HepG2 (cell line): ENCODE results near the gene TMEM9. TPM values are rescaled to one million over a fixed set of nuclear protein-coding genes. Genes with fewer than 3 reads are reported as not detected.

Experiments used
- ATAC-seq: fragments of 200-7000 bp; cut with Tn5 transposase; 3 replicates; pipeline ENCODE4 v1.9.1; 2020; ENCODE audit warnings: mild to moderate bottlenecking, moderate library complexity
- BruUV-seq: library from RNA; stranded (reverse); fragments of 400-500 nt; replicated peaks from 2 replicates; lab custom pipeline; 2021; lab: Mats Ljungman, UMichigan
- CTCF ChIA-PET: fragments of 300-600 bp; formaldehyde crosslinking; extraction: SDS; loops from one replicate; lab custom pipeline; 2021; ENCODE audit warnings: low total read pairs, inconsistent platforms, low intra/inter-chr PET ratio; lab: Yijun Ruan, JAX
- POLR2A ChIA-PET: fragments of 350-600 bp; sonication (Branson Sonifier 250); formaldehyde crosslinking; loops from one replicate; lab custom pipeline; 2020; ENCODE audit warnings: antibody characterized with exemption, inconsistent platforms; lab: Yijun Ruan, JAX
- DNase-seq: peaks from one replicate; pipeline ENCODE4 v3.0.0-alpha.2; 2015; ENCODE audit warnings: low spot score
- FAIRE-seq: peaks from 3 replicates; lab custom pipeline; 2011; peaks lifted over from hg19 to GRCh38; lab: Jason Lieb, UNC
- H2AFZ ChIP-seq: one replicate; pipeline ENCODE4 v1.6.1; 2011; ENCODE audit warnings: low read length, inconsistent platforms
- H3K27ac ChIP-seq: fragments of 300-600 bp; 3 replicates; pipeline ENCODE4 v1.8.0; 2011; ENCODE audit warnings: mixed run types, mild to moderate bottlenecking, mixed read lengths, low read length, inconsistent platforms; ENCODE audit not compliant: insufficient read depth; ENCODE audit errors: extremely low read length
- H3K27me3 ChIP-seq, 2 experiments: fragments of 200-600 bp in 1 of 2; 2 replicates in 1 of 2; 3 replicates in 1 of 2; pipeline versions ENCODE4 v1.6.0 to v1.8.0; 2011; ENCODE audit warnings: low read length in 2 of 2, mild to moderate bottlenecking in 2 of 2, moderate library complexity in 2 of 2, inconsistent platforms in 1 of 2; ENCODE audit not compliant: insufficient read depth in 2 of 2, control insufficient read depth in 1 of 2
- H3K36me3 ChIP-seq, 2 experiments: fragments of 200-600 bp in 1 of 2; replicated peaks in 1 of 2; 2 replicates in 1 of 2; 3 replicates in 1 of 2; pipeline versions ENCODE4 v1.5.1 to v1.8.0; 2011; ENCODE audit warnings: low read length in 2 of 2, inconsistent platforms in 1 of 2; ENCODE audit not compliant: insufficient read depth in 2 of 2, control insufficient read depth in 1 of 2
- H3K4me1 ChIP-seq: 2 replicates; pipeline ENCODE4 v1.5.1; 2012; ENCODE audit warnings: low read length, inconsistent platforms; ENCODE audit not compliant: insufficient read depth
- H3K4me2 ChIP-seq: 2 replicates; pipeline ENCODE4 v1.6.0; 2011; ENCODE audit warnings: low read depth, low read length, inconsistent platforms
- H3K4me3 ChIP-seq, 3 experiments: fragments of 200-600 bp in 1 of 3; sonication (generic), shearing (Covaris generic) in 1 of 3; replicated peaks in 1 of 3; 2 replicates each; pipeline ENCODE4 v1.5.1; 2011 to 2016; ENCODE audit warnings: low read length in 3 of 3, inconsistent platforms in 2 of 3, low read depth in 2 of 3, mild to moderate bottlenecking in 2 of 3, control low read depth in 1 of 3, mixed read lengths in 1 of 3; ENCODE audit not compliant: insufficient read depth in 1 of 3
- H3K79me2 ChIP-seq: one replicate; pipeline ENCODE4 v1.6.1; 2011; ENCODE audit warnings: low read length, inconsistent platforms; ENCODE audit not compliant: insufficient read depth
- H3K9ac ChIP-seq: 2 replicates; pipeline ENCODE4 v1.6.0; 2011; ENCODE audit warnings: mild to moderate bottlenecking, low read depth, low read length, inconsistent platforms; ENCODE audit not compliant: insufficient read depth
- H3K9me3 ChIP-seq: 2 replicates; pipeline ENCODE4 v1.5.1; 2012; ENCODE audit warnings: mild to moderate bottlenecking, low read length
- H4K20me1 ChIP-seq: 2 replicates; pipeline ENCODE4 v1.6.0; 2011; ENCODE audit warnings: inconsistent platforms, mild to moderate bottlenecking, low read length, moderate library complexity; ENCODE audit not compliant: insufficient read depth
- CCAR2 ChIP-seq: fragments of 200-400 bp; formaldehyde crosslinking; optimal IDR thresholded peaks from 2 replicates; pipeline ENCODE3; 2018; ENCODE audit warnings: low read depth, mild to moderate bottlenecking, low read length, moderate library complexity
- DNMT1 ChIP-seq: sonication (generic); formaldehyde crosslinking; IDR thresholded peaks from 2 replicates; pipeline ENCODE4 v1.5.1; 2020; ENCODE audit warnings: mild to moderate bottlenecking, missing genetic modification reagents
- MIER3 ChIP-seq: IDR thresholded peaks from 2 replicates; pipeline ENCODE4 v1.6.1; 2016; ENCODE audit warnings: missing compliant biosample characterization, borderline replicate concordance
- MTF1 ChIP-seq: sonication (generic); formaldehyde crosslinking; IDR thresholded peaks from 2 replicates; pipeline ENCODE4 v1.5.0; 2020; ENCODE audit warnings: missing genetic modification reagents
- NFYC ChIP-seq: IDR thresholded peaks from 2 replicates; pipeline ENCODE4 v1.6.1; 2016; ENCODE audit warnings: missing genetic modification reagents, missing compliant biosample characterization
- NONO ChIP-seq, 2 experiments: fragments of 450-650 bp in 1 of 2; sonication (generic) in 1 of 2; formaldehyde crosslinking in 1 of 2; IDR thresholded peaks in 1 of 2; conservative IDR thresholded peaks in 1 of 2; 2 replicates each; pipeline versions ENCODE4 v1.6.1 to v1.8.0; 2017 to 2022; ENCODE audit warnings: mild to moderate bottlenecking in 1 of 2, missing genetic modification reagents in 1 of 2, moderate library complexity in 1 of 2
- WGBS: methylation state at CpG from one replicate; pipeline ENCODE4 v1.1.6; 2017; ENCODE audit warnings: low lambda C conversion rate; 5-methylcytosine and 5-hydroxymethylcytosine counted together
- in situ Hi-C: cut with HindIII; loops from 2 replicates; pipeline ENCODE4 v1.10.0; 2017; ENCODE audit warnings: low pct_unique_long_range_greater_than_20kb; ENCODE audit not compliant: extremely low pct_ligation_motif_present
- intact Hi-C: fragments of 100-400 bp; cut with micrococcal nuclease; formaldehyde crosslinking; loops from one replicate; pipeline ENCODE4 v1.10.0; 2022; ENCODE audit not compliant: unreplicated experiment
- polyA plus RNA-seq, 8 experiments: library from polyadenylated mRNA; depleted of rRNA in 3 of 8; stranded (reverse) in 7 of 8; unstranded in 1 of 8; fragments of >200 nt; fragmentation: Illumina TruSeq in 4 of 8; extraction: Trizol in 4 of 8; gene quantifications; 2 replicates each; pipeline versions ENCODE4 v1.2.1 to v1.2.3, GENCODE V29; 2011 to 2016; ENCODE audit warnings: low read depth in 4 of 8, missing spikeins in 1 of 8, mixed read lengths in 1 of 8; ENCODE audit not compliant: insufficient read depth in 1 of 8
- total RNA-seq, 5 experiments: library from RNA; depleted of rRNA; stranded (reverse); fragments of >200 nt; fragmentation: Illumina TruSeq; extraction: Trizol; gene quantifications; 2 replicates each; pipeline ENCODE4 v1.2.3, GENCODE V29; 2016; ENCODE audit warnings: low read depth in 1 of 5
- TF ChIP-seq, protein P1 (sequence below): fragments of 450-650 bp; IDR thresholded peaks from 2 replicates; pipeline ENCODE4 v1.6.1; 2016
- TF ChIP-seq, protein P2 (sequence below): sonication (generic); formaldehyde crosslinking; IDR thresholded peaks from 2 replicates; pipeline ENCODE4 v1.4.0; 2020; ENCODE audit warnings: missing genetic modification reagents
- TF ChIP-seq, protein P3 (sequence below): IDR thresholded peaks from 2 replicates; pipeline ENCODE4 v1.6.1; 2016
- TF ChIP-seq, protein P4 (sequence below): sonication (generic); formaldehyde crosslinking; IDR thresholded peaks from 2 replicates; pipeline ENCODE4 v1.4.0; 2020; ENCODE audit warnings: missing genetic modification reagents, low read depth, mild to moderate bottlenecking, borderline replicate concordance
- TF ChIP-seq, protein P5 (sequence below): sonication (generic); formaldehyde crosslinking; IDR thresholded peaks from 2 replicates; pipeline ENCODE4 v1.8.0; 2022; ENCODE audit warnings: missing genetic modification reagents, mild to moderate bottlenecking, inconsistent platforms, borderline replicate concordance

Gene TMEM9
- total and polyA plus RNA-seq, 2 of the 13 experiments (the other 11 are each of a cell fraction or from before 2014, with no cell fraction given) = 60.9 to 102 TPM

DNA sequence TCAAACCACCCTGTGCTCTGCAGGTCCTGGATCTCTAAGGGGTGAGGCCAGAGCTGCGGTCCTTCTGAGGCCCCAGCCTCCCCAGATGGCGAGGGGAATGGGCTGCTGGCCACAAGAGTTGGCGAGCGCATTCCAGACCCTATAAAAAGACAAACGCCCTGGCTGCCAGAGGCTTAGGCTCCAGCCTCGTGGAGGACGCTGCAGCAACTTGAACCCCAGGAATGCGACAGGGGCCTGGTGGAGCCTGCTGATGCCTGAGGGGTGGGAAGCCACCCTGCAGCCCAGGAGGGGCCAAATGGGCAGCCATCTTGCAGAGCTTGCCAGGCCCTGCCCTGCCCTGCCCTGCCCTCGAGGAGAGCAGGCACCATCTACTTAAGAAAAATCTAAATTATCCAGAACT is 50.6 kb downstream of the TMEM9 start (continued):
- TF ChIP-seq, protein P1, sequence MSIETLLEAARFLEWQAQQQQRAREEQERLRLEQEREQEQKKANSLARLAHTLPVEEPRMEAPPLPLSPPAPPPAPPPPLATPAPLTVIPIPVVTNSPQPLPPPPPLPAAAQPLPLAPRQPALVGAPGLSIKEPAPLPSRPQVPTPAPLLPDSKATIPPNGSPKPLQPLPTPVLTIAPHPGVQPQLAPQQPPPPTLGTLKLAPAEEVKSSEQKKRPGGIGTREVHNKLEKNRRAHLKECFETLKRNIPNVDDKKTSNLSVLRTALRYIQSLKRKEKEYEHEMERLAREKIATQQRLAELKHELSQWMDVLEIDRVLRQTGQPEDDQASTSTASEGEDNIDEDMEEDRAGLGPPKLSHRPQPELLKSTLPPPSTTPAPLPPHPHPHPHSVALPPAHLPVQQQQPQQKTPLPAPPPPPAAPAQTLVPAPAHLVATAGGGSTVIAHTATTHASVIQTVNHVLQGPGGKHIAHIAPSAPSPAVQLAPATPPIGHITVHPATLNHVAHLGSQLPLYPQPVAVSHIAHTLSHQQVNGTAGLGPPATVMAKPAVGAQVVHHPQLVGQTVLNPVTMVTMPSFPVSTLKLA = no peak
- TF ChIP-seq NONO (IDR thresholded peaks at IDR 0.05) (no peak), NONO (CRISPR knock-in tag; conservative IDR thresholded peaks at IDR 0.05) (no peak), DNMT1 (CRISPR knock-in tag) (no peak), CCAR2 (no peak)
- TF ChIP-seq, protein P2, sequence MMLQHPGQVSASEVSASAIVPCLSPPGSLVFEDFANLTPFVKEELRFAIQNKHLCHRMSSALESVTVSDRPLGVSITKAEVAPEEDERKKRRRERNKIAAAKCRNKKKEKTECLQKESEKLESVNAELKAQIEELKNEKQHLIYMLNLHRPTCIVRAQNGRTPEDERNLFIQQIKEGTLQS (CRISPR knock-in tag) = no peak
- TF ChIP-seq, protein P3, sequence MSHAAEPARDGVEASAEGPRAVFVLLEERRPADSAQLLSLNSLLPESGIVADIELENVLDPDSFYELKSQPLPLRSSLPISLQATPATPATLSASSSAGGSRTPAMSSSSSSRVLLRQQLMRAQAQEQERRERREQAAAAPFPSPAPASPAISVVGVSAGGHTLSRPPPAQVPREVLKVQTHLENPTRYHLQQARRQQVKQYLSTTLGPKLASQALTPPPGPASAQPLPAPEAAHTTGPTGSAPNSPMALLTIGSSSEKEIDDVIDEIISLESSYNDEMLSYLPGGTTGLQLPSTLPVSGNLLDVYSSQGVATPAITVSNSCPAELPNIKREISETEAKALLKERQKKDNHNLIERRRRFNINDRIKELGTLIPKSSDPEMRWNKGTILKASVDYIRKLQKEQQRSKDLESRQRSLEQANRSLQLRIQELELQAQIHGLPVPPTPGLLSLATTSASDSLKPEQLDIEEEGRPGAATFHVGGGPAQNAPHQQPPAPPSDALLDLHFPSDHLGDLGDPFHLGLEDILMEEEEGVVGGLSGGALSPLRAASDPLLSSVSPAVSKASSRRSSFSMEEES (CRISPR knock-in tag) = no peak

DNA sequence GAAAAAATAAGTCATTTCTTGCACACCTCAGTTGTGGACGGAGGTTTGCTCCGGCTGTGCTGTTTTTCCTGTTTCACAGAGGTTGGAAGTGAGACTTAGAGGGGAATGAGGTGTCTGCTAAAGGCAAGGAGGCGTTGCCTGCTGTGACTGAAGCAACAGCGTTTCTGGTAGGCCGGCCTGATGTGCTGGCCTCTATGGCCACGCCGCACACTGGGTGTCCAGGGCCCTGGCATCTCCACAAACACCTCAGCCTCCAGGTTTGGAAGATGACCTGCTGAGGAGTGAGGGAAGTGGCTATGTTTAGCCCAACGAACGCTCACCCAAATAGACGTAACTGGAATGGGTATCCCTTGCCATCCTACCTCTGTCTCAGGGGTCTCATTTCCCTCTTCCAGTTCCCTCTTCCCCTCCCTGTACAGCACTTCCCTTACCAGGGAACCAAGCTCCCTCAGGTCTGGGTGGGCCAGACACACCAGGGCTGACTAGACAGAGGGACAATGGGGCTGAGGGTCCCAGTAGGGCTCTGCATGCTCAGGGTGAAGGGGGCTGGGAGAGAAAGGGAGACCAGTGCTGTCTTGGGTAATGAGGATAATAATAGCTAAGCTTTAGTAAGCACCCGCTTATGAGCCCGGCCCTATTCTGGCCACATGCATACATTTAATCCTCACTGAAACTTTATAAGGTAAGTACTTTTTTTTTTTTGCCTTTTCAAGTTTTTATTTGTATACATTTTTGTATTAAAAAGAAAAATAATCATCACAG is 53.9 kb downstream of the TMEM9 start:
- no peaks in the 10 kb centered on the region for H3K9me3 ChIP-seq
- intact Hi-C loops = no loop called here
- DNase-seq = no peak
- CTCF ChIA-PET = no interaction called here
- TF ChIP-seq, protein P4, sequence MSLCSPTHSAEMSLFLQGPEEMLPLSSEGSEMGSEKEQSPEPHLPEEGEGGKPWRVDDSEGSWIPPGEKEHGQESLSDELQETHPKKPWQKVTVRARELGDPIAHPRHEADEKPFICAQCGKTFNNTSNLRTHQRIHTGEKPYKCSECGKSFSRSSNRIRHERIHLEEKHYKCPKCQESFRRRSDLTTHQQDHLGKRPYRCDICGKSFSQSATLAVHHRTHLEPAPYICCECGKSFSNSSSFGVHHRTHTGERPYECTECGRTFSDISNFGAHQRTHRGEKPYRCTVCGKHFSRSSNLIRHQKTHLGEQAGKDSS = no peak
- TF ChIP-seq MIER3 (CRISPR knock-in tag) (no peak), MTF1 (no peak), NFYC (CRISPR knock-in tag) (no peak)
- TF ChIP-seq, protein P5, sequence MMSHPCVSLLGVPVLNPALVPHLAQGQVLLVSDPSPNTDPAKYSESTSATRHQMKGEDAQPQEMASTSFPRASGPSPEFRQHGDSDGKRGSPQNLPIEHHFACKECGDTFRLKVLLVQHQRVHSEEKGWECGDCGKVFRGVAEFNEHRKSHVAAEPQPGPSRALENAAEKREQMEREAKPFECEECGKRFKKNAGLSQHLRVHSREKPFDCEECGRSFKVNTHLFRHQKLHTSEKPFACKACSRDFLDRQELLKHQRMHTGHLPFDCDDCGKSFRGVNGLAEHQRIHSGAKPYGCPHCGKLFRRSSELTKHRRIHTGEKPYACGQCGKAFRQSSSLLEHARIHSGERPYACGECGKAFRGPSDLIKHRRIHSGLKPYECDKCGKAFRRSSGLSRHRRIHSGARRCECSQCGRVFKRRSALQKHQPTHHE (CRISPR knock-in tag) = no peak
- TF ChIP-seq, all 625 proteins: peak for 0
- WGBS = 31% methylated on average over 9 of the region's 12 CpGs
- POLR2A ChIA-PET = no interaction called here
- no peaks in the 10 kb centered on the region for H4K20me1 ChIP-seq
- H3K4me1 ChIP-seq = no peaks in the 10 kb centered on the region
- H3K27me3 ChIP-seq = peaks cover 3 to 65% of the 10 kb centered on the region in 2 experiments; a peak in 3 of 5 replicates
- no peak for FAIRE-seq
- in situ Hi-C loops = no loop called here
- ATAC-seq = no peak
- no peak overlapping the region for H3K4me2 ChIP-seq
- H3K27ac ChIP-seq = no peak overlapping the region
- BruUV-seq = no TSS peak
- no peaks in the 10 kb centered on the region for H3K79me2 ChIP-seq
- no peak overlapping the region for H3K9ac ChIP-seq
- H3K4me3 ChIP-seq = no peak overlapping the region
- H2AFZ ChIP-seq = no peak overlapping the region
- no peaks in the 10 kb centered on the region for H3K36me3 ChIP-seq
